ENCODE results near the gene CCDC116. TPM values are rescaled to one million over a fixed set of nuclear protein-coding genes. Genes with fewer than 3 reads are reported as not detected.
"Not testable (repeated sequence)": the region's sequence is repeated elsewhere in the genome, so short reads cannot be mapped to it uniquely, and the experiment has no call there.

Gene CCDC116
- total RNA-seq, 1 experiment from 2014 or later, result 0.11 TPM

GRCh38 chr22:21613553-21614233 is 18.9 kb upstream of the CCDC116 start:
- no peak overlapping the region for H2AFZ ChIP-seq (ENCODE audit: low read length)
- H3K4me1 ChIP-seq (ENCODE audit: low read length), result peaks cover 13% of the 10 kb centered on the region
- H3K9me3 ChIP-seq (ENCODE audit: low read length), result no peaks in the 10 kb centered on the region
- no peak overlapping the region for H3K4me3 ChIP-seq (ENCODE audit: low read length)
- no peaks in the 10 kb centered on the region for H3K9me2 ChIP-seq (replicated peaks; ENCODE audit: insufficient read depth, low read length)
- H3K79me2 ChIP-seq (ENCODE audit: low read length), result peaks cover 77% of the 10 kb centered on the region
- no peak for DNase-seq
- H3K27me3 ChIP-seq (ENCODE audit: low read length), result no peaks in the 10 kb centered on the region
- peaks cover 16% of the 10 kb centered on the region; the same call in 1 of the 2 replicates for H3K36me3 ChIP-seq (ENCODE audit: insufficient read depth, low read length)
- no peak overlapping the region for H3K4me2 ChIP-seq (ENCODE audit: low read depth, low read length, poor library complexity, severe bottlenecking)
- H3K9ac ChIP-seq (ENCODE audit: low read length), result no peak overlapping the region
- H3K27ac ChIP-seq (ENCODE audit: low read length), result no peak overlapping the region
- peaks cover 11% of the 10 kb centered on the region; the same call in 1 of the 2 replicates for H4K20me1 ChIP-seq (ENCODE audit: insufficient read depth, low read depth, low read length)

- Histone ChIP-seq H3K36me3 (ENCODE audit: insufficient read depth, low read length) (peaks cover 16% of the 10 kb centered on the region; the same call in 1 of the 2 replicates), H4K20me1 (ENCODE audit: insufficient read depth, low read depth, low read length) (peaks cover 18% of the 10 kb centered on the region), H3K4me2 (ENCODE audit: low read depth, low read length, poor library complexity, severe bottlenecking) (no peak overlapping the region), H3K9me3 (ENCODE audit: low read length) (no peaks in the 10 kb centered on the region), H3K79me2 (ENCODE audit: low read length) (peaks cover 80% of the 10 kb centered on the region), H3K4me3 (ENCODE audit: low read length) (no peak overlapping the region), H3K4me1 (ENCODE audit: low read length) (peaks cover 13% of the 10 kb centered on the region), H2AFZ (ENCODE audit: low read length) (no peak overlapping the region), H3K27ac (ENCODE audit: low read length) (no peak overlapping the region), H3K9ac (ENCODE audit: low read length) (no peak overlapping the region), H3K9me2 (replicated peaks; ENCODE audit: insufficient read depth, low read length) (no peaks in the 10 kb centered on the region), H3K27me3 (ENCODE audit: low read length) (no peaks in the 10 kb centered on the region)
- DNase-seq, result no peak
Measured at GRCh38 chr22:21615731-21616130, 16.8 kb upstream of the CCDC116 start.

DNA sequence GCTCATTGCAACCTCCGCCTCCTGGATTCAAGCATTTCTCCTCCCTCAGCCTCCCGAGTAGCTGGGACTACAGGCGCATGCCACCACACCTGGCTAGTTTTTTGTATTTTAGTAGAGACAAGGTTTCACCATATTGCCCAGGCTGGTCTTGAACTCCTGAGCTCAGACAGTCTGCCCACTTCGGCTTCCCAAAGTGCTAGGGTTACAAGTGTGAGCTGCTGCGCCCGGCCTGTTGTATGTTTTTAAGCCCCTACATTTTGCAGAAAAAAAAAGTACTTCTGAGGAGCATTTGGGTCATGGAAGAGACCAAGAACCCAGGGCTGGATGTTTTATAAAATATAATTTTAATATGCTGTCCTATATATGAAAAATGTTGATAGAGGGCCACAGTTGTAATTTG is 15.2 kb upstream of the CCDC116 start:
- H3K4me3 ChIP-seq (ENCODE audit: low read length); H3K27me3 ChIP-seq (ENCODE audit: low read length); H3K4me2 ChIP-seq (ENCODE audit: low read depth, low read length, poor library complexity, severe bottlenecking); H3K36me3 ChIP-seq (ENCODE audit: insufficient read depth, low read length); H3K27ac ChIP-seq (ENCODE audit: low read length); DNase-seq; H3K9me3 ChIP-seq (ENCODE audit: low read length); H3K9me2 ChIP-seq (replicated peaks; ENCODE audit: insufficient read depth, low read length); H3K9ac ChIP-seq (ENCODE audit: low read length); H2AFZ ChIP-seq (ENCODE audit: low read length): not testable (repeated sequence)
- peaks cover 13% of the 10 kb centered on the region for H3K4me1 ChIP-seq (ENCODE audit: low read length)
- H3K79me2 ChIP-seq (ENCODE audit: low read length), result peaks cover 76% of the 10 kb centered on the region
- H4K20me1 ChIP-seq (ENCODE audit: insufficient read depth, low read depth, low read length), result peaks cover 28% of the 10 kb centered on the region

- no peaks in the 10 kb centered on the region for H3K9me3 ChIP-seq (ENCODE audit: low read length)
- no peak overlapping the region for H3K4me2 ChIP-seq (ENCODE audit: low read depth, low read length, poor library complexity, severe bottlenecking)
- no peak overlapping the region for H3K4me3 ChIP-seq (ENCODE audit: low read length)
- no peaks in the 10 kb centered on the region for H3K9me2 ChIP-seq (replicated peaks; ENCODE audit: insufficient read depth, low read length)
- H3K79me2 ChIP-seq (ENCODE audit: low read length), result peaks cover 59% of the 10 kb centered on the region
- H3K4me1 ChIP-seq (ENCODE audit: low read length), result peaks cover 17% of the 10 kb centered on the region
- peaks cover 5% of the 10 kb centered on the region; the same call in 1 of the 2 replicates for H3K36me3 ChIP-seq (ENCODE audit: insufficient read depth, low read length)
- no peaks in the 10 kb centered on the region for H3K27me3 ChIP-seq (ENCODE audit: low read length)
- H4K20me1 ChIP-seq (ENCODE audit: insufficient read depth, low read depth, low read length), result peaks cover 36% of the 10 kb centered on the region
- H2AFZ ChIP-seq (ENCODE audit: low read length), result no peak overlapping the region
- no peak for DNase-seq
- H3K9ac ChIP-seq (ENCODE audit: low read length), result no peak overlapping the region
- H3K27ac ChIP-seq (ENCODE audit: low read length), result no peak overlapping the region
Measured at GRCh38 chr22:21621025-21621424, 11.5 kb upstream of the CCDC116 start.

DNA sequence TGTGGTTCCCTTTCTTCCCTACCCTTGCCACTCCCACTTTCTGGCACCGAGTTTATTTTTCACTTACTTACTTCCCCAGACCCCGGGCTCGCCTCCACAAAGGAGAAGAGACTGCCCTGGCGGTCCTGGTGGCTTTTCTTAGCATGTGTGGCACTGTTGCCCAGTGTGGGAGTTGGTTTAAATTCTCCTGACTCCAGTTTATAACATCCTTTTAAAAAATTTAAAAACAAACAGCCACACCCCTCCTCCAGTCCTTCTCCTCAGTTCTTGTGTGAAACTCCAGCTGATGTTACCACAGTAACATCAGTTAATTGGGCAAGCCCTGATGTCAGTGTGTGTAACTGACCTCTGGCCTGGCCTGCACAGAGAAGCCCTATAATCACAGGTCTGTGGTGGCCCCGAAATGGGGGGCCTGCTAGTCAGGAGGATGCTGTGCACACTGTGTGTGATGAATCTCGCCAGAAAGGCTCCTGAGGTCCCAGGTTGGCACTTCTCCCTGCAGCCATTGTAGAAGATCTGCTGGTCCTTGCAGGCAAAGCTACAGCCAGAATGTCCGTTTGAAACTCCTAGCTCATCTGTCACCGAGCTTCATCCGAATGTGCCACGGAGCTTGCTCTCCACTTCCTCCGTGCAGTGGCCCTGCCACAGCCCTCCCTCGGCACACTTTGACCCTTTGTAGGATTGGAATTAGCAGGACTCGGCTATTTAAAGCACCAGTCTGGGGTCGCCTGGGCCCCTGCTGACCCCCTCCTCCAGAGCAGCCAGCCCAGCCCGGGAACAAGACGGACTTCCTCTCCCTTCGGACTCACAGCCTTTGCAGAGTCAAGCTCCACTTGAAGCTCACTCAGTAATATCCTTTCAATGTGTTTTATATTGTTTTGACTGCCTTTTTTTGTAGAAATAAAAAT is 10.3 kb upstream of the CCDC116 start:
- H3K36me3 ChIP-seq (ENCODE audit: insufficient read depth, low read length), result peaks cover 8% of the 10 kb centered on the region; the same call in 1 of the 2 replicates
- H3K27ac ChIP-seq (ENCODE audit: low read length), result no peak overlapping the region
- H3K4me2 ChIP-seq (ENCODE audit: low read depth, low read length, poor library complexity, severe bottlenecking), result no peak overlapping the region
- H3K27me3 ChIP-seq (ENCODE audit: low read length), result no peaks in the 10 kb centered on the region
- H3K9me3 ChIP-seq (ENCODE audit: low read length), result no peaks in the 10 kb centered on the region
- no peaks in the 10 kb centered on the region for H3K9me2 ChIP-seq (replicated peaks; ENCODE audit: insufficient read depth, low read length)
- DNase-seq, result no peak
- H3K4me3 ChIP-seq (ENCODE audit: low read length), result no peak overlapping the region
- peaks cover 36% of the 10 kb centered on the region for H4K20me1 ChIP-seq (ENCODE audit: insufficient read depth, low read depth, low read length)
- no peak overlapping the region for H2AFZ ChIP-seq (ENCODE audit: low read length)
- no peak overlapping the region for H3K9ac ChIP-seq (ENCODE audit: low read length)
- peaks cover 65% of the 10 kb centered on the region for H3K79me2 ChIP-seq (ENCODE audit: low read length)
- H3K4me1 ChIP-seq (ENCODE audit: low read length), result peaks cover 29% of the 10 kb centered on the region

DNA sequence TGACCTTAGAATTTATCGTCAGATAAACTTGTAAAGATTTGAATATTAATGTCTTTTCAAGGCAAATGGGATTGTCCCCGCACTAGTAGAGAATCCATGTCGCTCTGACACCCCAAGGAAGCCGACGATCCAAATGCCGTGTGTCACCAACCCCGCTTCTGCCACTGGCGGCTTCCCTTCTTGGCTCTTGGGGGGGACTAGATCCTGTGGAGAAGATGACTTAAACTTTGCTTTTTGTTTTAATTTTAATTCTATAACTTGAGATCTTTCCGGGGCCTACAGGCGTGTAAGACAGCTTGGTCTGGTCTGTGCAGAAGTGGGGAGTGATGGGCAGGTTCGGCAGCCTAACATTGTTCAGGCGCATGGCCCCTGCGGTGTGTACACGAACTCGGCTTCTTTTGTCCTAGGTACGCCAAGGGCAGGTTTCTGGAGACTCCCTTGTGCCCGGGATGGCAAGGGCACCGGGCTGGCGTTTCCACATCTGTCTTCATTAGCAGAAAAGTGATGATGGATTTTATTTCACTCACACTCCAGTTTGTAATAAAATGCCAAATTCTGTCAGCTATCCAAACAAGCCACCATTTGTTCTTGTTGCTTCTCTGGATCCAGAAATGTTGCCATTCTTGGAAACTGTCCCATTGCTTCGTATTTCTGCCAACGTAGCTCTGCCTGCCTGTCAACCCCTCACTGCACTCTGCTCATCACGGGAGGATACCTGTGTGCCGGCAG is 9.5 kb upstream of the CCDC116 start:
- Histone ChIP-seq H3K9me3 (ENCODE audit: low read length) (no peaks in the 10 kb centered on the region), H2AFZ (ENCODE audit: low read length) (no peak overlapping the region), H3K4me1 (ENCODE audit: low read length) (peaks cover 34% of the 10 kb centered on the region), H3K9ac (ENCODE audit: low read length) (no peak overlapping the region), H3K27ac (ENCODE audit: low read length) (no peak overlapping the region), H3K4me2 (ENCODE audit: low read depth, low read length, poor library complexity, severe bottlenecking) (no peak overlapping the region), H4K20me1 (ENCODE audit: insufficient read depth, low read depth, low read length) (peaks cover 36% of the 10 kb centered on the region), H3K4me3 (ENCODE audit: low read length) (no peak overlapping the region), H3K36me3 (ENCODE audit: insufficient read depth, low read length) (peaks cover 16% of the 10 kb centered on the region), H3K9me2 (replicated peaks; ENCODE audit: insufficient read depth, low read length) (no peaks in the 10 kb centered on the region), H3K27me3 (ENCODE audit: low read length) (no peaks in the 10 kb centered on the region), H3K79me2 (ENCODE audit: low read length) (peaks cover 65% of the 10 kb centered on the region)
- no peak for DNase-seq

- peaks cover 21% of the 10 kb centered on the region for H3K36me3 ChIP-seq (ENCODE audit: insufficient read depth, low read length)
- H3K4me2 ChIP-seq (ENCODE audit: low read depth, low read length, poor library complexity, severe bottlenecking), result no peak overlapping the region
- H3K27ac ChIP-seq (ENCODE audit: low read length), result no peak overlapping the region
- H3K4me3 ChIP-seq (ENCODE audit: low read length), result no peak overlapping the region
- peaks cover 40% of the 10 kb centered on the region for H3K4me1 ChIP-seq (ENCODE audit: low read length)
- no peak overlapping the region for H2AFZ ChIP-seq (ENCODE audit: low read length)
- H3K9ac ChIP-seq (ENCODE audit: low read length), result no peak overlapping the region
- peaks cover 68% of the 10 kb centered on the region for H3K79me2 ChIP-seq (ENCODE audit: low read length)
- H3K9me3 ChIP-seq (ENCODE audit: low read length), result no peaks in the 10 kb centered on the region
- H4K20me1 ChIP-seq (ENCODE audit: insufficient read depth, low read depth, low read length), result peaks cover 36% of the 10 kb centered on the region
- H3K9me2 ChIP-seq (replicated peaks; ENCODE audit: insufficient read depth, low read length), result no peaks in the 10 kb centered on the region
- H3K27me3 ChIP-seq (ENCODE audit: low read length), result no peaks in the 10 kb centered on the region
- DNase-seq, result no peak
Measured at GRCh38 chr22:21623648-21623970, 9.0 kb upstream of the CCDC116 start.
